SK-N-DZ (cell line): ENCODE data around the gene SUCO.
"Not testable (repeated sequence)": the region's sequence is repeated elsewhere in the genome, so short reads cannot be mapped to it uniquely, and the experiment has no call there.

Source experiments
- DNase-seq: peaks from one replicate; pipeline ENCODE4 v3.0.0-alpha.2; 2015; ENCODE audit warnings: low spot score

Gene SUCO

DNA sequence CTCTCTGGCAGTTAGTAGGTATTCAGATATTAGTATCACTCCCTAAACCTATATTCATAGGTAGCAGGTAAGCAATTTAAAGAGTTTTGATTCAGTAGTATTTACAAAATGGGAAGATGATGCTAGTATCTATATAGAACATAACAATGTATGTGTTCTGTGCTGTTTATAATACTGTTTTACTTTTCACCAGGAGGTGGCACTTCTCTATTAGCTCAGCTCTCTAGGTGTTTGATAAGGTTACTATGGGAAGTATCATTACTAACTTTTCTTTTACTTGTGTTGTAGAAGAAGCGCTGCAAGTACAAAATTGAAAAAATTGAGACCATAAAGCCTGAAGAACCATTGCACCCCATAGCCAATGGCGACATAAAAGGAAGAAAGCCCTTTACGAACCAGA, 76.6 kb downstream of the SUCO start:
- DNase-seq = no peak

DNA sequence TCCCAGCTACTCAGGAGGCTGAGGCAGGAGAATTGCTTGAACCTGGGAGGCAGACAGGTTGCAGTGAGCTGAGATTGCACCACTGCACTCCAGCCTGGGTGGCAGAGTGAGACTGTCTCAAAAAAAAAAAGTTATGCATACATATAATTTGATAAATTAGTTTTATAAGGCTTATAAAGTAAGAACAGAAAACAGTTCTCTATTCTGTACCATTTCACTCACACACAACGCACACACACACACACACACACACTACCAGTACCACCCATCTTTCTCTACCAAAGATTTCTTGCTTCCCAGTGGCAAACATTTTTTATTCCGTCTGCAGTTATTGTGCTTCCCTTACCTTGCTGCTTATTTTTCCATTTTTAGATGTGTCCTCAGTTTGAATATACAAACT, 79.5 kb downstream of the SUCO start:
- no peak for DNase-seq

DNA sequence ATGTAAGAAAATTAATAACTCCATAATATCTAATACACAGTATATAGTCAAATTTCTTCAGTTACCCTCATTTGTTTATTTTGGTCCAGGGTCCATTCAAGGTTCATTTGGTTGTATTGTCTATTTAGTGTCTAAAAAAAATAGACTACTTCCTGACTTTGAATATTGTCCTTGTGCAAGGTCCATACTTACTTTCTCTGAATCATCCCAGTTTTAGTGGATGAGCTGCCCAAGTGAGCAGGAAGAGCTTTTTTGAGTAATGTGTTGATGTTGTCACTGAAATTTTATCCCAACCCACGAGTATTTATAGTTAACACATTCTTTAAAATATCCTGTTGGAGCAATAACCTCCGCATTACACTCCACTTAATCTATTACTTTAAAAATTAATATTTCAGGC, 80.3 kb downstream of the SUCO start:
- DNase-seq = no peak

DNA sequence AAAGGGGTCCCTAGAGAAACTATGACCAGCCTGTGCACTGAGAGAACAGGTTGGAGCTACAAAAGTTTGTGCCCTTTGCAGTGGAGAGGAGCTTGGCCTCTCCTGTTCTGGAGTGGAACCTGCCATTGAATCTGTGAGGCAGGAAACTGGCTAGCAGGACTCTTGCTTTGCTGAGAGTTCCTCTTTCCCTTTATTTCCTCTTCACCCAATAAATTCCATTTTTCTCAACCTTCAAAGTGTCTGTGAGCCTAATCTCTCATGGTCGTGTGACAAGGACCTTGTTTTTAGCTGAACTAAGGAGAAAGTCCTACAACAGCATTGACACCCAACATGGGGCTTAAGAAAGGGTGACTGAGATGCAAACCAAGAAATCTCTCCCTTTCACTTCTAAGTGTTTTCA, 83.2 kb downstream of the SUCO start:
- DNase-seq = no peak

DNA sequence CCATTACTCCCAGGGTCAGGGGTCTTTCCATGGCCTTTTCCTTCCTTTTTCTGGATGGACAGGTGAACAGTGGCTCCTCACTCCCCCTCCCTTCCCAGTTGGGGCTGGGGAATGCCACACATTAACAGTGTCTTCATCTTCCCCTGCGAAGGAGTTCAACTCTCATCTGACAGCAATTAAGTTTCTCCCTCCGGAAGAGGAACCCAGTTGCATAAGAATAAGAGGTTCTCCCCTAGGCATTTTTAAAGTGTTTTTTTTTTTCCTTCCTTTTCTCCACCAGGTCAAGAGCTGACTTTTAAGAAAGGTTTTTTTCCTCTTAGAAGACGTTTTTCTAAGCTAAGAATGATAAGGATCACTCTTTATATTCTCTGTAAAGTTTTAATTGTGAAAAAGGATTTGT, 83.7 kb downstream of the SUCO start:
- no peak for DNase-seq

DNA sequence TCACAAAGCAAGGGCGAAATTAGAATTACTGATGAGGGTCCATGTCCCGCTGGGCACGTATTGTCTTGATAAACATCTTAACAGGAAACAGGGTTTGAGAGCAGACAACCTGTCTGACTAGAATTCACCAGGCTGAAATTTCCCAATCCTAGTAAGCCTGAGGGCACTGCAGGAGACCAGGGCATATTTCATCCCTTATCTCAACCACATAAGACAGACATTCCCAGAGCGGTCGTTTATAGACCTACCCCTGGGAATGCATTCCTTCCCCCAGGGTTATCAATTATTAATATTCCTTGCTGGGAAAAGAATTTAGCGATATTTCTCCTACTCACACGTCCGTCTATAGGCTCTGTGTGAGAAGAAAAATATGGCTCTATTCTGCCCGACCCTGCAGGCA, 87.7 kb downstream of the SUCO start:
- not testable (repeated sequence) for DNase-seq

DNA sequence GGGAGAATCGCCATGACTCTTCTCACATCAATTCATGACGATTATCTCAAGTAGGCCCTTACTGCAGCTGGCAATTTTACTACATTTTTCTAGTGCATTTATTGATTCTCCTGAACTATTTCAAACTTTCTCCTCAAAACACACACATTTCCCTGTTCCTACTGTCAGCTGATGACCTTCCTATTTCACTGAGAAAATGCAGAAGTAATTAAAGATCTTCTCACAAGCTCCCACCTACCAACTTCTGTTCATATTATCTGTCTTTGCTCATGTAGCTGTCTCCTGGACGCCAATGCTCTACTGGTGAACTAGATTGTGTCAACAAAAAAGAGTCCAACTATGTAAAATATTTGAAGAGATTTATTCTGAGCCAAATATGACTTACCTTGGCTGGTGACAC, 89.6 kb downstream of the SUCO start:
- no peak for DNase-seq

DNA sequence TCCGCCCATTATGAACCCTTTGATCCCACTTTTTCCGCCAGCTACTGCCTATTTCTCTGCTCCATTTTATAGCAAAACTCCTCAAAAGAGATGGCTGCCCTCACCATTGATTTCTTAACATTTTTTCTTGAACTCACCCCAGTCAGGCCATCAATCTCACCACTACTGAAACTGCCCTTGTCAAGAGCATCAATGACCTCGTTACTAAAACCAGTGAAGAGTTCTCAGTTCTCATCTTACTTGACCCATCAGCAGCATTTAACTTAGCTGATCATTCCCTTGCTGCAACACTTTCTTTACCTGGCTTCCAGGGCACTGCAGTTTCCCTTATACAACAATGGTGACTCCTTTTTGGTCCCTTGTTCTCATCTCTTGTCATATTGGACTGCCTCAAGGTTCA, 90.8 kb downstream of the SUCO start:
- DNase-seq = no peak

DNA sequence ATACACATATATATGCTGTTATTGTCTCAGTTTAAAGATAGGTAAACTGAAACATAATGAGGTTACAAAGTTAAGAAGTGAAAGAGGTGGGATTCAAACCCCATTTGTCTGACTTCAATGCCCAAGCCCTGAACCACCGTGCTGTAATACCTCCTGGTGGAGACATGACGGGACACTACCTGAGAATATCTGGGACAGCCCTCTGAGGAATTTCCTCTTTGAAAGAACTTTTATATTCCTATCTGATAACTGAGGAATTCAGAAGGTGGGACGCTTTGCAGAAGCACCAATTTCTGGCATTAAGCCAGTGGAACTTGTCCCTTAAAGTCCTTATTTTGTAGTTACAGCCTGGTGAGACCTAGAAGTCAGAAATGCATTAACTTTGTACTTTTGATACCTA, 93.9 kb downstream of the SUCO start:
- no peak for DNase-seq

DNA sequence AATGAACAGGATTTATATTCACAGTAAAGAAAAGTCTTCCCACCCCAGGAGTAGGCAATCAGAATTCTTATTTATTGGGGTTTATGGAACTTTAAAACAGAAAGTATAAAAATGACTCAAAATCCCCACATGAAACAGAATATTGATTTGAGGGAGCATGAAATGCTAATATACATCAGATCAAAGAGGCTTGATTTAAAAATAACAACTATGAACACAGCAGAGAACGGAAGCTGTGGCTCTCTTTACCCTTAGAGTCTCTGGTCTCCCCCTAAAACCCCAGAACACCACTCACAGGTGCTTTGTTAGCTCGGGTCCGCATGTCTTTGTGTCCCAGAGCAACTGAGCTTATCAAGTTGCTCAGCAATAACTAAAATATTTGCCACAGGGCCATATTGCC, 94.8 kb downstream of the SUCO start:
- DNase-seq = no peak

DNA sequence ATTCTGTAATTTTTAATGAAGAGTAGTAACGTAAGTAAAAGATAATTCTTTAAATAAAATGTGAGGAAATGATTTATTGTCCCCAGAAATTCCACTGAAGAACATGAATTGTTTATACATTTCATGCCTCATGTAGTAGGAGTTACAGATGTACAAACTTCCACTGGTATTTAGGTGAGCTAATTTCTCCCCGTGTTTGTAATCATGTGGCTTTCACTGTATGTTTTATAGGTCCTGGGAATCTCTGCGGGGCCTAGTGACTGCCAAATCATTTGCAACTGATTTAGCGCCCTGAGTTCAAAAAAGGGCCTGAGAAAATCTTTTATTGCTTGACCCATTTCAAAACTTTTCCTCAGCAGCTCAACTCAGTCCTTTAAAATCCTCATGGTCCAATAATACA, 95.5 kb downstream of the SUCO start:
- no peak for DNase-seq

DNA sequence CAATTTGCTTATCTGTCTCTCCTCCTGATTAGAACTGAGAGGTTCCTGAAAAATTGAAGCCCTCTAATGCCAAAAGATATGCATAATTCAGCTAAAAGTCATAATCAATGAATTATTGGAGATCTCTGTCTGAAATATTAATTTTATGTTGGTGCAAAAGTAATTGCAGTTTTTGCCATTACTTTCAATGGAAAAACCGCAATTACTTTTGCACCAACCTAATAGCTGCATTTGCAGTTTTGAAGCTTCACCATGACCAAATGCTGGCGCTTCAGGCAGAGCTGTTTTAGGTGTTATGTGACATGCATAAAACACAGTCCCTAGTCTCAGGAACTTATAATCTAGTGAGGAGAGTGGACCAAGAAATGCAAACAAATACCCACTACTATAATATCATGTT, 96.2 kb downstream of the SUCO start:
- DNase-seq = no peak

DNA sequence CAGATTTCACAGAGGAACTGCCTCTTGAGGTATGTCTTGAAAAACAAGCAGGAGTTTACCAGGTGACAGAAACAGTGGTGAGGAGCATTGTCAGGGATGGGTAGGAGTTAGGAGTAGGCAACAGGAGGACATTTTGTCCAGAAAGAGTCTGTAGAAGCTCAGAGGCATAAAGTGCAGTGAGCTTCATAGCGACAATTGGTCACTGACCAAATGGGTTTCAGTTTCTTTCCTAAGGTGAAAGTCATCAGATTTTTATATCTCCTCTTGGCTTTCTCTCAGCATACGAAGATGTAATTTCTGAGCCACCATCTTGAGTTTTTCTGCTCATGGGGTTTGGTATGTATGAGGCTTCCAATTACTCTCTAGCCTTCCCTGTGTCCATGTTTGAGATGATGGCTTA, 96.7 kb downstream of the SUCO start:
- DNase-seq = no peak

DNA sequence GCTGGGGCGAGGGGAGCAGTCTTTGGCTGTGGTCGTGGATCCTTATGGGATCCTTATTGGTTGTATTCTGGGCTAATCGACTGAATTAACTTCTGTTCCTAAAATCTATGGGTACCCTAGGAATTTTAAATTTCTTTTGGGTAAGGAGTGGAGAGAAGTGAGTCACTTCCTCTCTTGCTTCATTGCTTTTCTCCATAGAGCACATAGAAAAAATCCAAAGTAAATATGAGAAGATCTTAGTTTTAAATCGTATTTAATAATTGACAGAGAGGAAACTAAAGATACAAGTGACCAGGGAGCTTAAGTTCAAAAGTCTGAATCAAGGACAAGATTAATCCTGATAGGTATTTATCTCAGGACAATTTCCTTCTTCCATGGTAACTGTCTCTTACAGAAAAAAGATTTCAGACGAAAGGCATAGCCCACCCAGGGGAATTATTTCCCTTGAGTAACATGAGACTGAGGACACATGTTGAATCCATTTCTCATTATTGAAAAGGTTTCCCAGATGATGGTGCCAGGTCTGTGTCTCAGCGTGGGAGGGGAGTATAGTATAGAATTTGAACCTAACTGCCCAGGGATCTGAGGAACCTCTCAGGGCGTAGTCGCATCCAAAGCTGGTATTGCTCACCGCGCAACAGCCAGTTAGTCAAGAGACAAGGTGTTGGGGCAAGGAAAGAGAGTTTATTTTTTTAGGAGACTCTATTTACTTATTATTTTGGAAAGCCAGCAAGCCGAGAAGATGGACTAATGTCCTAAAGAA, 97.3 kb downstream of the SUCO start:
- no peak for DNase-seq

DNA sequence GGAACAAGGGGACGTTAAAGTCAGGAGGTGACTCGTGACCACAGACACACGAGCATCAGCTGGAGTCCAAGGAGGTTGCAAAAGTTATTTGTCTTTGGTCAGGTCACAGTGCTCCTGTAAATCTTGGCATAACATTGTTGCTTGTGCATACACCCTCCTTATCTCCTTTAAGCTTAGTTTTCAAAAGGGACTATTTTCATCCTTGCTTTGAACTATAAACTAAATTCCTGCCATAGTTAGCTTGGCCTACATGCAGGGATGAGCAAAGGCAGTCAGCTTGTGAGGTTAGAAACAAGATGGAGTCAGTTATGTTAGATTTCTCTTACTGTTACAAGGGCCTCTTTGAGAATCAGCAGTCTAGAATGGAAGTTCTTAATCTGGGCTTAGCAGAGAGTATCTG, 97.9 kb downstream of the SUCO start:
- no peak for DNase-seq

DNA sequence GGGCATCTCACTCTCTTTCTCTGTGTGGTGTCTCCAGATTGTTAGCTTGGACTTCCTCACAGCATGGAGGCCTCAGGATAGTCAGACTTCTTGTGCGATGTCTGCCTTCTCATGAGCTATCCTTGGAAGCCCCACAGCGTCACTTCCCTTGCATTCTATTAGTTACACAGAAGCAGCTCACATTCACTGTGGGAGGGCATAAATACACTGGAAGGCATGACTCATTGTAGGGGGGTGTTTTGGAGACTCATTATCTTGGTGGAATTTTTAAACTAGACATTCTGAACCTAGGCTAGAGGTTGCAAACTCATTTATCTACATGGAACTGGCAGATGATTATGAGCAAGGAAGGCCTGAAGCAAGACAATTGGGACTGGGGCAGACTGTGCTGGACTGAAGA, 104.6 kb downstream of the SUCO start:
- no peak for DNase-seq

DNA sequence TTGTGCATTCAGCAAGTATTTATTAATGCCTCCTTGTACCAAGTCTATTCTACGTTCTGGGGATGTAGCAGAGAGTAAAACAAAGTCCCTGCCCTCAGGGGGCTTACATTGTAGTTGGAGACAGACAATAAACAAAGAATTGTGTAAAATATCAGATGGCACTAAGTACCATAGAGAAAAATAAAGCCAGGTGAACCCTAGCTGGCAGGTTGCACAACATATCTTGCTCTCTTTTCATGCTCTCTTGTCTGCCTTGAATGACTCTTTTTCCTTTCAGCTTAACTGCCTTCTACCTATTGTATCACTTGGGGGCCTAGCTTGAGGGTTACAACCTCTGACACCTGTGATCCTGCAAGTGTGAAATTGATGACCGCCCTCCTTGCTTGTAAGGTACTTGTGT, 105.3 kb downstream of the SUCO start:
- DNase-seq = no peak

DNA sequence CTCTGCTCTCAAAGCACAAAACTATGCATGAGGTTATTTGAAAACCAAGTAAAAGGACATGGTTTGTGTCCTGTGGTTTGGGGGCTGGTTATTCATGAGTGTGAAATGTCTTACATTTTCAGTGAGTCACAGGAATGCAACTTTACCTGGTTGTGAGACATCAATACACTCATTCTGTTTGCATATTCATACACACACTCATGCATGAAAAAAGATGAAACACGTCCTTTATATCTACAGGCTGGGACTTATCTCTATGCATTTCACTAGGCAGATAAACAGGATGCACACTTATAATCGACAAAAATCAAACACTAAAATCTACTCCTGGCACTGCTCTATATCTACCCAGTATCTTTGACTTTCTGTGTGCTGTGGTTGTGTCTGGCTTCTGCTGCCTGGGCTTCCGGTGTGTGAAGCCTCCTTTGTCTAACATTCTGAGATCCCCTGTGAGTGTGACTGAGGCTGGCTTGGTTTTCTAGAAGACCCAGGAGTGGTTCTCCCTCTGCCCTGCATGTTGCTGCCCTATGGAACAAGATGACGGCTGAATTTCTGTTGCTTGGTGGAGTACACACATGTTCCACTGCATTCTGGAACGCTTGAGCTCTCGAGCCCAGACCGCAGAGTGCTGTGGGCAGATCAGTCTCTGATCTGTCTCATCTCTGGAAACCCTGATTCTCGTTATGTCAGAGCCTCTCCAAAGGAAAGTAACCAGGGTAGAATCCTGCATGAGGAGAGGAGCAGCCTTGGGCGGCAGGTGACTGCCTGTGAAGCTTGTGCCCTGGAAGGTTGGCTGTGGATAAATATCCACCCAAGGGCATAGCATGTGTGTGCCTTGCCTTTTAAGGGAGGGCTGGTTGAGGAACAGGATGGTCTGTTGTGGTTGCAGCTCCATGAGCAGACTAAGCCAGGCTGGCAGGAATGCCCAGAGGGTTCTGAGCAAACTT, 106.2 kb downstream of the SUCO start:
- DNase-seq = no peak

DNA sequence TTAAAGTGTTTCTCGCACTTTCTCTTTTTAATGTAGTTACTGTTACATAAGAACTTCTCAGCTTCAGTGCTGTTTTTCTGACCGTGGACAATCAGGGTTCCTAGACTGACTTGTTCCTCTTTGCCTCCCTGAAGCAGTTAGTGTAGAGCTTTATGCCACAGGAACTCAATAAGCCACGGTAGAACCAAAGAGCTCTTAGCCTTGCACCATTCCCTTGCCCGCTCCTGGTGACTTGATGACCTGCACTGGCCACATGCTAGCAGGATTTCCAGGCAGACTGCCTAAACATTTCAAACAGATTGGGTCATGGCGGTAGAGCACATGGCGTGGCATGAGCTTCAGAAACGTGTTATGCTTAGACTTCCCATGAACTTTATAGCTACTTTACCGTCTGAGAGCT, 107.2 kb downstream of the SUCO start:
- no peak for DNase-seq

DNA sequence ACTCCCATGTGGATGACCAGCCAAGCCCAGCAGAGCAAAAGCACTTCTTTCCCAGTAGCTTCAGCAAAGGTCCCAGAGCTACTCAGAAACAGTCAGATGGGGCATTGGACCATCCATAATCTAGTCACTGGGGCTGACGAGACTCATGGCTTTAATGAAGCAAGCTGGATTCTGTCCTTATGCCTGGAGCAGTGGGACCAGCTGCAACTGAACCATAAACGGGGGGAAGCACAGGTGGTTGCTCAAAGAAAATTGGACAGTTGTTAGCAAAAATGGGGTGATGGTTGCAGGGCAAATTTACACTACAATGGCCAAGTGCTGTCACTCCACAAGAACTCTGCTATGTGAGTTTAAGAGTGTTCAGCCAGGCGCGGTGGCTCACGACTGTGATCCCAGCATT, 108.5 kb downstream of the SUCO start:
- no peak for DNase-seq

DNA sequence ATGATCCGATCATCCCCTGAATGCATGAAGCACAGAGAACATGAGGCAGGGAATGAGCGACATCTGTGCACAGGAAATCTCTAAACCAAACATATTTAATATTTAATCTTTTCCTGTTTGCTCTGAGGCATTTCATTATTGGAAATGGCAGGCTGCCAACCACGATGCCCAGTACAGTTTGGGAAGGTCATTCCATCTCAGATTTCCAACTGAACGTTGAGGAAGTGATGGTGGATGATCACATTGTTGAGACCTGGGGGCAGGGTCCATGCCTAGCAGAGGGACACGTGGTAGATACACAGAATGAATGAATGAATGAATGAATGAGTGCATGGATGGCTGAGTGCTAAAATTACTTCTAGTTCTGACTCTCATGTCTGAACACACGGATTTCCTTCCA, 110.0 kb downstream of the SUCO start:
- DNase-seq = no peak

DNA sequence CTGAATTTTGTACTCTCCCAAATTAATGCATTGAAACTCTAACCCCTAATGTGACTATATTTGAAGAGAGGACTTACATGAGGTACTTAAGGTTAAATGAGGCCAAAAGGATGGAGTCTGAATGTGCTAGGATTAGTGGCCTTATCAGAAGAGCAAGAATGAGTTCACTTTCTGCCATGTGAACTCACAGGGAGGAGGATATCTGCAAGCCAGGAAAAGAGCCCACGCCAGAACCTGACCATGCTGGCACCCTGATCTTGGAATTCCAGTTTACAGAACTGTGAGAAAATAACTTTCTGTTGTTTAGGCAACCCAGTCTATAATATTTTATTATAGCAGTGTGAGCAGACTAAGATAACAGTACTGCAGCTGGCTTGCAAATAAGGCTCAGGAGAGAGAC, 113.7 kb downstream of the SUCO start:
- no peak for DNase-seq

DNA sequence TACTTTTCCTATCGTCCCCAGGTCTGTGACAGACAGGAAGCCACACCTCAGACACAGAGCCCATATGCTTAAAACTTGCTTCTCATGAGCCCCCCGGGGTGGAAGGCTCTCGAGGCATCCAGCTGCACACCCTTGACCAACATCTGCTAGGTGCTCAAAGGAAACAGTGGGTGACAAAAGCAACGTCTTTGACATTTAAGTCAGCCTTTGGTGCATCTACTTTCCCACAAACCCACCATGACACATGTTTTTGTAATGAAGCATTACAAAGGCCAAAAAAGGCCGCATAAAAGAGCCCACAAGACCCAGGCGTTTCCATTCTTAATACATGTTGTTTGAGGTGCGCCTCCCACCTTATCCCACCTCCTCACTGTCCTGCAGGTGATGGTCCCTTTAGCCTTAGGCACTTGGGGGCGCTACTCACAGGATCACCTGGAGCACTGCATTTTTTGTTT, 114.2 kb downstream of the SUCO start:
- no peak for DNase-seq
